Activated T-cell treated with anti-CD3 and anti-CD28 coated beads for 4 hours (primary cell): ENCODE results near the gene SMIM26.
"Not testable (repeated sequence)": the region's sequence is repeated elsewhere in the genome, so short reads cannot be mapped to it uniquely, and the experiment has no call there.

Source experiments
- DNase-seq: peaks from one replicate; pipeline ENCODE4 v3.0.0-alpha.2; 2020

Gene SMIM26

GRCh38 chr20:18566892-18567738 is at the start of gene SMIM26:
Gene SMIM26, plus strand, starts transcription at chr20:18567432. Its CDS starts 47 bp downstream, at chr20:18567479.
- peak; percentile 90 for DNase-seq

- not testable (repeated sequence) for DNase-seq
Observed at GRCh38 chr20:18522066-18522465, 45.2 kb upstream of the SMIM26 start.

- no peak for DNase-seq
Observed at GRCh38 chr20:18523066-18523465, 44.2 kb upstream of the SMIM26 start.

GRCh38 chr20:18524646-18525045 is 42.6 kb upstream of the SMIM26 start:
- no peak for DNase-seq

GRCh38 chr20:18526761-18527160 is 40.5 kb upstream of the SMIM26 start:
- not testable (repeated sequence) for DNase-seq

GRCh38 chr20:18527339-18527738 is 39.9 kb upstream of the SMIM26 start:
- no peak for DNase-seq

GRCh38 chr20:18527836-18528235 is 39.4 kb upstream of the SMIM26 start:
- DNase-seq, result no peak

- DNase-seq, result no peak
Observed at GRCh38 chr20:18529041-18529440, 38.2 kb upstream of the SMIM26 start.

GRCh38 chr20:18532626-18533025 is 34.6 kb upstream of the SMIM26 start:
- no peak for DNase-seq

- DNase-seq, result no peak
Observed at GRCh38 chr20:18533491-18533890, 33.7 kb upstream of the SMIM26 start.

GRCh38 chr20:18533978-18534644 is 33.1 kb upstream of the SMIM26 start:
- DNase-seq, result no peak

GRCh38 chr20:18537651-18538050 is 29.6 kb upstream of the SMIM26 start:
- DNase-seq, result no peak

GRCh38 chr20:18541741-18542140 is 25.5 kb upstream of the SMIM26 start:
- DNase-seq, result no peak

- DNase-seq, result no peak
Observed at GRCh38 chr20:18543216-18543615, 24.0 kb upstream of the SMIM26 start.

- DNase-seq, result no peak
Observed at GRCh38 chr20:18543932-18544331, 23.3 kb upstream of the SMIM26 start.

- no peak for DNase-seq
Observed at GRCh38 chr20:18545566-18545965, 21.7 kb upstream of the SMIM26 start.

GRCh38 chr20:18548465-18548864 is 18.8 kb upstream of the SMIM26 start:
- no peak for DNase-seq

GRCh38 chr20:18553746-18554145 is 13.5 kb upstream of the SMIM26 start:
- no peak for DNase-seq

- no peak for DNase-seq
Observed at GRCh38 chr20:18567739-18568091, 483 bp downstream of the SMIM26 start.

GRCh38 chr20:18571009-18571408 is 3.8 kb downstream of the SMIM26 start:
- no peak for DNase-seq

- DNase-seq, result no peak
Observed at GRCh38 chr20:18571578-18571977, 4.3 kb downstream of the SMIM26 start.

- no peak for DNase-seq
Observed at GRCh38 chr20:18577942-18578341, 10.7 kb downstream of the SMIM26 start.

- DNase-seq, result no peak
Observed at GRCh38 chr20:18578581-18578980, 11.3 kb downstream of the SMIM26 start.

GRCh38 chr20:18580012-18580411 is 12.8 kb downstream of the SMIM26 start:
- no peak for DNase-seq
